GM12874 (cell line): Measurements from ENCODE around the gene MRPS35.
A peak's percentile ranks its signal among the peaks of the same experiment; 100 is the strongest.

ENCODE experiments used
- CTCF ChIP-seq: IDR thresholded peaks from 2 replicates; pipeline ENCODE4 v1.5.1; 2011; ENCODE audit warnings: low read depth, mild to moderate bottlenecking, control low read depth, low read length, moderate library complexity; ENCODE audit not compliant: insufficient read depth

The MRPS35 gene

GRCh38 chr12:27709932-27710591, 570 bp upstream of the MRPS35 start:
- no peak for TF ChIP-seq CTCF

- no peak for TF ChIP-seq CTCF
Measured at GRCh38 chr12:27711317-27711682, 668 bp downstream of the MRPS35 start.

GRCh38 chr12:27711967-27712366, 1.3 kb downstream of the MRPS35 start:
- TF ChIP-seq CTCF, result no peak

- TF ChIP-seq CTCF, result no peak
Measured at GRCh38 chr12:27723212-27723611, 12.6 kb downstream of the MRPS35 start.

- no peak for TF ChIP-seq CTCF
Measured at GRCh38 chr12:27730097-27730588, 19.5 kb downstream of the MRPS35 start.

GRCh38 chr12:27732281-27732680, 21.6 kb downstream of the MRPS35 start:
- TF ChIP-seq CTCF, result peak; percentile 21; the same call in 1 of the 2 replicates

GRCh38 chr12:27733052-27733656, 22.5 kb downstream of the MRPS35 start:
- TF ChIP-seq CTCF, result peak; percentile 65
